HepG2 (cell line): ENCODE data around the gene PIEZO2. TPM values are rescaled to one million over a fixed set of nuclear protein-coding genes. Genes with fewer than 3 reads are reported as not detected.

Experiments used
- FOSL2 ChIP-seq: sonication (generic); formaldehyde crosslinking; IDR thresholded peaks from 2 replicates; pipeline ENCODE4 v1.4.0; 2020; ENCODE audit warnings: missing genetic modification reagents
- PHF20 ChIP-seq: sonication (generic); formaldehyde crosslinking; IDR thresholded peaks from 2 replicates; pipeline ENCODE4 v1.5.0; 2020; ENCODE audit warnings: mild to moderate bottlenecking, missing genetic modification reagents
- PRMT3 ChIP-seq: sonication (generic); formaldehyde crosslinking; IDR thresholded peaks from 2 replicates; pipeline ENCODE4 v1.8.1; 2022; ENCODE audit warnings: low read depth, mild to moderate bottlenecking, moderate library complexity, missing genetic modification reagents, borderline replicate concordance
- RARA ChIP-seq: IDR thresholded peaks from 2 replicates; pipeline ENCODE4 v1.6.1; 2016; ENCODE audit warnings: missing genetic modification reagents, missing compliant biosample characterization
- RBM39 ChIP-seq: fragments of 200-400 bp; formaldehyde crosslinking; IDR thresholded peaks from one replicate; pipeline ENCODE4 v1.6.1; 2018; ENCODE audit warnings: antibody characterized with exemption, mild to moderate bottlenecking, low read depth, low read length; ENCODE audit not compliant: poor library complexity, severe bottlenecking
- SOX13 ChIP-seq, 3 experiments: fragments of 450-650 bp in 1 of 3; sonication (generic) in 1 of 3; formaldehyde crosslinking in 1 of 3; IDR thresholded peaks in 2 of 3; conservative IDR thresholded peaks in 1 of 3; 2 replicates each; pipeline versions ENCODE4 v1.5.0 to v1.6.1; 2016 to 2020; ENCODE audit warnings: antibody characterized with exemption in 1 of 3, mild to moderate bottlenecking in 1 of 3, missing compliant biosample characterization in 1 of 3, missing genetic modification reagents in 1 of 3, moderate library complexity in 1 of 3
- SOX5 ChIP-seq: IDR thresholded peaks from 2 replicates; pipeline ENCODE4 v1.6.1; 2016; ENCODE audit warnings: borderline replicate concordance
- TOPORS ChIP-seq: sonication (generic); formaldehyde crosslinking; IDR thresholded peaks from 2 replicates; pipeline ENCODE4 v1.8.0; 2023; ENCODE audit warnings: mild to moderate bottlenecking, missing genetic modification reagents
- ZFP36L1 ChIP-seq: sonication (generic); formaldehyde crosslinking; IDR thresholded peaks from 2 replicates; pipeline ENCODE4 v1.8.0; 2022; ENCODE audit warnings: mild to moderate bottlenecking, missing genetic modification reagents, moderate library complexity
- ZNF430 ChIP-seq: sonication (generic); formaldehyde crosslinking; IDR thresholded peaks from 2 replicates; pipeline ENCODE4 v1.9.0; 2021; ENCODE audit warnings: mild to moderate bottlenecking, missing genetic modification reagents
- ZNF660 ChIP-seq: sonication (generic); formaldehyde crosslinking; IDR thresholded peaks from 2 replicates; pipeline ENCODE4 v1.5.1; 2020; ENCODE audit warnings: mild to moderate bottlenecking, low read depth, missing genetic modification reagents, borderline replicate concordance
- ZNF775 ChIP-seq: sonication (generic); formaldehyde crosslinking; IDR thresholded peaks from 2 replicates; pipeline ENCODE4 v1.4.0; 2020; ENCODE audit warnings: missing genetic modification reagents, mild to moderate bottlenecking, moderate library complexity, borderline replicate concordance
- ZSCAN20 ChIP-seq: sonication (generic); formaldehyde crosslinking; IDR thresholded peaks from 2 replicates; pipeline ENCODE4 v1.4.0; 2020; ENCODE audit warnings: missing genetic modification reagents, mild to moderate bottlenecking, borderline replicate concordance
- polyA plus RNA-seq, 8 experiments: library from polyadenylated mRNA; depleted of rRNA in 3 of 8; stranded (reverse) in 7 of 8; unstranded in 1 of 8; fragments of >200 nt; fragmentation: Illumina TruSeq in 4 of 8; extraction: Trizol in 4 of 8; gene quantifications; 2 replicates each; pipeline versions ENCODE4 v1.2.1 to v1.2.3, GENCODE V29; 2011 to 2016; ENCODE audit warnings: low read depth in 4 of 8, missing spikeins in 1 of 8, mixed read lengths in 1 of 8; ENCODE audit not compliant: insufficient read depth in 1 of 8
- total RNA-seq, 5 experiments: library from RNA; depleted of rRNA; stranded (reverse); fragments of >200 nt; fragmentation: Illumina TruSeq; extraction: Trizol; gene quantifications; 2 replicates each; pipeline ENCODE4 v1.2.3, GENCODE V29; 2016; ENCODE audit warnings: low read depth in 1 of 5
- TF ChIP-seq, protein P1 (sequence below): sonication (generic); formaldehyde crosslinking; IDR thresholded peaks from 2 replicates; pipeline ENCODE4 v1.5.0; 2020; ENCODE audit warnings: mild to moderate bottlenecking, missing genetic modification reagents
- TF ChIP-seq, protein P2 (sequence below): sonication (generic); formaldehyde crosslinking; IDR thresholded peaks from 2 replicates; pipeline ENCODE4 v1.4.0; 2020; ENCODE audit warnings: missing genetic modification reagents; ENCODE audit errors: not compliant biosample characterization
- TF ChIP-seq, protein P3 (sequence below): sonication (generic); formaldehyde crosslinking; IDR thresholded peaks from 2 replicates; pipeline ENCODE4 v1.4.0; 2020; ENCODE audit warnings: mild to moderate bottlenecking, missing genetic modification reagents, borderline replicate concordance
- TF ChIP-seq, protein P4 (sequence below): sonication (generic); IDR thresholded peaks from 2 replicates; pipeline ENCODE4 v1.6.1; 2016; ENCODE audit warnings: low read depth, borderline replicate concordance
- TF ChIP-seq, protein P5 (sequence below): sonication (generic); formaldehyde crosslinking; IDR thresholded peaks from 2 replicates; pipeline ENCODE4 v1.5.1; 2020; ENCODE audit warnings: mild to moderate bottlenecking, moderate library complexity, missing genetic modification reagents

PIEZO2 gene
- total and polyA plus RNA-seq, 2 of the 13 experiments (the other 11 are each of a cell fraction or from before 2014, with no cell fraction given), result 15.2 to 27.2 TPM

DNA sequence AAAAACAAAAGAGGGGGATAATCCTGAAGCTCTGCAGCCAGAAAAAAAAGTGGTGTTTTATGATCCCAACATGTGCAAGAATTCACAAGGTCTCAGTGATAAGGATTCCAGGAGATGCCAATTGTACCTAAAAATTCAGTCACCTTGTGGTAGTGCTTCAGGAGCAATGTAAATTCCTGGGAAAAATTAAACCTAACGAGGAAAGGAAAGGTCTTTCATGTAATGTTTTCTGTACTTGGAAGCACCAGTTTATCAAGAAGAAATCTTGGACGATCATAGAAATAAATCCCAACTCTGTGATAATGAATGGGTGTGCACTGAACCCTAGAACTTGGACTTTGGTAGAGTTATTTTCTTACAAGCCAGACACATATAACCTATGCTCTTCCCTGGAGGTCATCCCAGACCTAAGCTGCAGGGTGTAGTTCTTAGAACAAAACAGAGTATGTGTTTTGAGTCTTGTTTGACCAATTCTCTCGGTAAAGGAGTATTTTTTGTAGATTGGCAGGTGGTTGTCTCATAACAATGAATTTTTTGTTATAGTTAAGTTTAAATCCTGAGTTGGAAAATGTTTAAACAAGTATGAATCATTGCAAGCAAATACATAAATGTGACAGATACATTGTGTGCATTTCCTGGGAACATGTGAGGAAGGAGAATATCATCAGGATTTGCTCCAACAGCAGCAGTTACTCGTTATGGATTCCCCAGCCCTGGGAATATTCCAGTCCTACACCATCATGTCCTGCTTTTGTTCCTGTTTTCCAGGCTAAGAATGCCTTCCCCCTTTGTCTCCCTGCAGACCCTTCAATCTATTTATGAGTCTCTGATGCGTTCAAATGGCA lies 399.0 kb downstream of the PIEZO2 start (continued):
- TF ChIP-seq, protein P1, sequence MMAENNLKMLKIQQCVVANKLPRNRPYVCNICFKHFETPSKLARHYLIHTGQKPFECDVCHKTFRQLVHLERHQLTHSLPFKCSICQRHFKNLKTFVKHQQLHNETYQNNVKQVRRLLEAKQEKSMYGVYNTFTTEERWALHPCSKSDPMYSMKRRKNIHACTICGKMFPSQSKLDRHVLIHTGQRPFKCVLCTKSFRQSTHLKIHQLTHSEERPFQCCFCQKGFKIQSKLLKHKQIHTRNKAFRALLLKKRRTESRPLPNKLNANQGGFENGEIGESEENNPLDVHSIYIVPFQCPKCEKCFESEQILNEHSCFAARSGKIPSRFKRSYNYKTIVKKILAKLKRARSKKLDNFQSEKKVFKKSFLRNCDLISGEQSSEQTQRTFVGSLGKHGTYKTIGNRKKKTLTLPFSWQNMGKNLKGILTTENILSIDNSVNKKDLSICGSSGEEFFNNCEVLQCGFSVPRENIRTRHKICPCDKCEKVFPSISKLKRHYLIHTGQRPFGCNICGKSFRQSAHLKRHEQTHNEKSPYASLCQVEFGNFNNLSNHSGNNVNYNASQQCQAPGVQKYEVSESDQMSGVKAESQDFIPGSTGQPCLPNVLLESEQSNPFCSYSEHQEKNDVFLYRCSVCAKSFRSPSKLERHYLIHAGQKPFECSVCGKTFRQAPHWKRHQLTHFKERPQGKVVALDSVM, result no peak
- TF ChIP-seq PHF20 (CRISPR knock-in tag) (no peak), ZSCAN20 (CRISPR knock-in tag) (no peak), ZNF775 (CRISPR knock-in tag) (no peak), SOX13 (IDR thresholded peaks at IDR 0.05) (no peak), SOX13 (CRISPR knock-in tag; conservative IDR thresholded peaks at IDR 0.05 in 1 of 2, IDR thresholded peaks at IDR 0.05 in 1 of 2) (peak in 1 of 2 experiments; percentile 56; a peak in 1 of 4 replicates), SOX5 (CRISPR knock-in tag) (peak; percentile 78; the same call in 1 of the 2 replicates), PRMT3 (CRISPR knock-in tag) (no peak), TOPORS (no peak), ZNF660 (no peak), ZFP36L1 (no peak), ZNF430 (CRISPR knock-in tag) (no peak), FOSL2 (CRISPR knock-in tag) (peak; percentile 50), RARA (CRISPR knock-in tag) (0 out of 2 replicates have a peak, but pooled peaks have one; percentile 17), RBM39 (no peak)
- TF ChIP-seq, protein P2, sequence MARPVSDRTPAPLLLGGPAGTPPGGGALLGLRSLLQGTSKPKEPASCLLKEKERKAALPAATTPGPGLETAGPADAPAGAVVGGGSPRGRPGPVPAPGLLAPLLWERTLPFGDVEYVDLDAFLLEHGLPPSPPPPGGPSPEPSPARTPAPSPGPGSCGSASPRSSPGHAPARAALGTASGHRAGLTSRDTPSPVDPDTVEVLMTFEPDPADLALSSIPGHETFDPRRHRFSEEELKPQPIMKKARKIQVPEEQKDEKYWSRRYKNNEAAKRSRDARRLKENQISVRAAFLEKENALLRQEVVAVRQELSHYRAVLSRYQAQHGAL, result no peak
- TF ChIP-seq, protein P3, sequence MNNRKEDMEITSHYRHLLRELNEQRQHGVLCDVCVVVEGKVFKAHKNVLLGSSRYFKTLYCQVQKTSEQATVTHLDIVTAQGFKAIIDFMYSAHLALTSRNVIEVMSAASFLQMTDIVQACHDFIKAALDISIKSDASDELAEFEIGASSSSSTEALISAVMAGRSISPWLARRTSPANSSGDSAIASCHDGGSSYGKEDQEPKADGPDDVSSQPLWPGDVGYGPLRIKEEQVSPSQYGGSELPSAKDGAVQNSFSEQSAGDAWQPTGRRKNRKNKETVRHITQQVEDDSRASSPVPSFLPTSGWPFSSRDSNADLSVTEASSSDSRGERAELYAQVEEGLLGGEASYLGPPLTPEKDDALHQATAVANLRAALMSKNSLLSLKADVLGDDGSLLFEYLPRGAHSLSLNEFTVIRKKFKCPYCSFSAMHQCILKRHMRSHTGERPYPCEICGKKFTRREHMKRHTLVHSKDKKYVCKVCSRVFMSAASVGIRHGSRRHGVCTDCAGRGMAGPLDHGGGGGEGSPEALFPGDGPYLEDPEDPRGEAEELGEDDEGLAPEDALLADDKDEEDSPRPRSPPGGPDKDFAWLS (CRISPR knock-in tag), result no peak
- TF ChIP-seq, protein P4, sequence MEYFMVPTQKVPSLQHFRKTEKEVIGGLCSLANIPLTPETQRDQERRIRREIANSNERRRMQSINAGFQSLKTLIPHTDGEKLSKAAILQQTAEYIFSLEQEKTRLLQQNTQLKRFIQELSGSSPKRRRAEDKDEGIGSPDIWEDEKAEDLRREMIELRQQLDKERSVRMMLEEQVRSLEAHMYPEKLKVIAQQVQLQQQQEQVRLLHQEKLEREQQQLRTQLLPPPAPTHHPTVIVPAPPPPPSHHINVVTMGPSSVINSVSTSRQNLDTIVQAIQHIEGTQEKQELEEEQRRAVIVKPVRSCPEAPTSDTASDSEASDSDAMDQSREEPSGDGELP, result no peak
- TF ChIP-seq, protein P5, sequence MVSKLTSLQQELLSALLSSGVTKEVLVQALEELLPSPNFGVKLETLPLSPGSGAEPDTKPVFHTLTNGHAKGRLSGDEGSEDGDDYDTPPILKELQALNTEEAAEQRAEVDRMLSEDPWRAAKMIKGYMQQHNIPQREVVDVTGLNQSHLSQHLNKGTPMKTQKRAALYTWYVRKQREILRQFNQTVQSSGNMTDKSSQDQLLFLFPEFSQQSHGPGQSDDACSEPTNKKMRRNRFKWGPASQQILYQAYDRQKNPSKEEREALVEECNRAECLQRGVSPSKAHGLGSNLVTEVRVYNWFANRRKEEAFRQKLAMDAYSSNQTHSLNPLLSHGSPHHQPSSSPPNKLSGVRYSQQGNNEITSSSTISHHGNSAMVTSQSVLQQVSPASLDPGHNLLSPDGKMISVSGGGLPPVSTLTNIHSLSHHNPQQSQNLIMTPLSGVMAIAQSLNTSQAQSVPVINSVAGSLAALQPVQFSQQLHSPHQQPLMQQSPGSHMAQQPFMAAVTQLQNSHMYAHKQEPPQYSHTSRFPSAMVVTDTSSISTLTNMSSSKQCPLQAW (CRISPR knock-in tag), result no peak
